HG02610 (cell line): ENCODE measurements around the gene XYLT1.
"Not testable (repeated sequence)": the region's sequence is repeated elsewhere in the genome, so short reads cannot be mapped to it uniquely, and the experiment has no call there.

Source experiments
- ATAC-seq: cut with Tn5 transposase; IDR thresholded peaks from one replicate; pipeline ENCODE4 v1.9.1; 2021; ENCODE audit warnings: mild to moderate bottlenecking, moderate library complexity; ENCODE audit not compliant: unreplicated experiment

Gene XYLT1

DNA sequence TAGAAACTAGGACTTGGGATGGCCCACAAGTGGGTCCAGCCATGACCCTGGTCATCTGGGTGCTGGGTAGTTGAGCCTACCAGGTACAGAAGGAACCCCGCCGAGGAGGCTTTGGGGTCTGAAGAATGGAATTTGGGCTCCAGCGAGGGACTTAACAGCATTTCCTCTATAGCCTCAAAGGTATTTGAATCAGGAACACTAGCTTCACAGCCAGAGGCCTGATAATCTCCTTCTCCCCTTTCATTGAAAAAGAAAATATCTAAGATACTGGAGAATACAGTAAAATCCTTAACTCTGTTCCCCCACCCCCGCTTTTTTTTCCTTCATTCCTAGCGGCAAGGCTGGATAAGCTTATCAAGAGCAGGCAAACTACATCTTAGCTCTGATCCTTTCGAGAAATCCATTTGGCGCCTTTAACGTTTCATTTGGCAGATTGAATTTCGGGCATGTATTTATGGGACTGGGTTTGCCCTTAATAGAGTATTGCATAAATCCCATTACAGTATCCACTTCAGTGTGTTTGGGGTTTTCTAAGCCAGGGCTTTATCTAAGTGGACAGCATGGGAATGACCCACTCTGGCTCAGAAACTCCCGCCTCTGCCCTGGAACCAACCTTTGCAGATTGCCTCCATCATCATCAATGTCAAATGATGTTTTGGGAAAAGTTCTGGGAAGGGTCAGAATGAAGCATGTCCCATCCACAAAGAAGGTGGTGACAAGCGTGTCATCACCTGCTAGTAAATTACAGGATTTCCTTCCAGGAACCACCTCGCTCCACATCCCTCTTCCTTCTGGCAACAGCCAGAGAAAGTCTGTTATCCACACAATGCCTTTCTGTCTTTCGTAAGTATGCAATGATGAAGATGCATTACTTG, 36.9 kb downstream of the XYLT1 start:
- ATAC-seq, result no peak

- no peak for ATAC-seq
Measured at GRCh38 chr16:17432901-17433576, 37.7 kb downstream of the XYLT1 start.

DNA sequence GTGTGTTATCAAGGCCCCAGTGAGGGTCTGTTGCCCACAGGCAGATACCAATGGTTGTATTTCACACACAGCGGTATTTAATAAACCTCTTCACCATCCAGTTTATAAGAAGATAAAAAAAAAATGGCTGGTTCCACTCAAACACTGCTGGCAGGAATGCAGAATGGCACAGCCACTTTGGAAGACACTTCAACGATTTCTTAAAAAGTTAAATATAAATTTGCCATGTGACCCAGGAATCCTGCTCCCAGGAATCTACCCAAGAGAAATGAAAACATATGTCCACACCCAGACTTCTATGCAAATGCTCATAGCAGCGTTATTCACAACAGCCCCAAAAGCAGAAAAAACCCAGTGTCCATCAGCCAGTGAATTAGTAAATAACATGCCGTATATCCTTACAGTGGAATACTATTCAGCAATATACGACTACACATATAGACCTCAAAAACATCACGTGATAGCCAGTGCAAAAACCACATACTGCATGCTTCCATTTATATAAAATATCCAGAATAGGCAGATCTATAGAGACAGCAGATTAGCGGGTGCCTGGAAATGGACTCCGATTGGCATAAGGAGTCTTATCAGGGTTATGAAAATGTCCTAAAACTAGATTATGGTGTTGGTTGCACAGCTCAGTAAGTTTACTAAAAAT, 38.7 kb downstream of the XYLT1 start:
- ATAC-seq, result no peak

GRCh38 chr16:17431012-17431411, 39.7 kb downstream of the XYLT1 start:
- no peak for ATAC-seq

DNA sequence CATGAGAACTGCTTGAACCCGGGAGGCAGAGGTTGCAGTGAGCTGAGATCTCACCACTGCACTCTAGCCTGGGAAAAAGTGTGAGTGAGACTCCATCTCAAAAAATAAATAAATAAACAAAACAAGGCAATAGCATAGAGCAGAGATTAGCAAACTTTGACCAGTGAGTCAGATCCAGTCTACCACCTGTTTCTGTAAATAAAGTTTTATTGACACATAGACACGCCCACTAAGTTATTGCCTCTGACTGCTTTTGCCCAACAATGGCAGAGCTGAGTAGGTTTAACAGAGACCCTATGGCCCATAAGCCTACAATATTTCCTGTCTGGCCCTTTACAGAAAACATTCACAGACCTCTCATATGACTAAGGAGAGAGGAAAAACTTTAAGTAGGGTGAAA, 44.3 kb downstream of the XYLT1 start:
- no peak for ATAC-seq

DNA sequence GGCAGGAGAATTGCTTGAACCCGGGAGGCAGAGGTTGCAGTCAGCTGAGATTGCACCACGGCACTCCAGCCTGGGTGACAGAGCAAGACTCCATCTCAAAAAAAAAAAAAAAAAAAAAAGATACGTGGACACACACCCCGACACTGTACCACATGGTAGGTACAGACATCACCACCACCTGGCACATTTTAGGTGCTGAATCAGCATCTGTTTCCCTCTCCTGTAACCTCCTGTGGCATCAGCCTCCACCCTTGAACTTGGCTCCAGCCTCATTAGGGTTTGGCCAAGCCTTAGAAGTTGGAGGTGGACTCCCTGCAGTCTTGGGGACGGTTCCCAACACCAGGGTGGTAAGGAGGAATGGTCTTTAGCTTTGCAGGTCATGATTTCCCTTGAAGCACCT, 46.0 kb downstream of the XYLT1 start:
- no peak for ATAC-seq

DNA sequence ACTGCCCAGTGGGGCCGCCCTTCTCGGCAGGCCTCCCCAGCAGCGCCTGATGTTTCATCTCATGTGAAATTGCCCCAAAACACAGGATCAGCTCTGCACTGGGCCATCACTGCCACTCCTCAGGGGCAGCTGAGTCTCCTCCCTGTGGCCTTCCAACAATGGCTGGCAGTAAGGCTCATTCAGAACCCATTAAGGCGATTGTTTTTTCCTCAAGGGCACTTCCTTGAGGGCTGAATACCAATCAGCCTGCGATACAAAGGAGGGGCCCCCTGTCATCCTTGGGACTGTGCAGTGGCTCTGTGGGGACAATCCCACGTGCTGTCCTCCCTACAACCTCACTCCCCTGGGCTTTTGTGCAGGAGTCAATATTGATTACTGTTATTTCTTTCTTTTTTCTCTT, 47.5 kb downstream of the XYLT1 start:
- no peak for ATAC-seq

DNA sequence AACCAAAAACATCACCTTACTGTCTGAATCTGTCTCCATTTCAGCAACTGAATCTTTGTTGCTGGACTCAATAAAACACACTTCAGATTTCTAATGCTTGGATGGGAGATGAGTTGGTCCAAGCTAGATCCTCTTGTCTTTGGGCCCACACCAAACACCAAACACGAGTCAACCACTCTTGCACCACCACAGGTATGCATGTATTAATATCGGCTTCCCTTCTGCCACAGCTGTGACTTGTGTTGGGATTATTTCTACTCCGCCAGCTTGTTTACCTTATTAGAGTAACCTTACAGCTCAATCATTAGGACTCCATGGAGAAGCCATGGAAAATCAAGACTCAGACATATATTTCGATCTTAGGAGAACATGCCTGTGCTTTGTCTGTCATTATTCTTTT, 49.9 kb downstream of the XYLT1 start:
- no peak for ATAC-seq

DNA sequence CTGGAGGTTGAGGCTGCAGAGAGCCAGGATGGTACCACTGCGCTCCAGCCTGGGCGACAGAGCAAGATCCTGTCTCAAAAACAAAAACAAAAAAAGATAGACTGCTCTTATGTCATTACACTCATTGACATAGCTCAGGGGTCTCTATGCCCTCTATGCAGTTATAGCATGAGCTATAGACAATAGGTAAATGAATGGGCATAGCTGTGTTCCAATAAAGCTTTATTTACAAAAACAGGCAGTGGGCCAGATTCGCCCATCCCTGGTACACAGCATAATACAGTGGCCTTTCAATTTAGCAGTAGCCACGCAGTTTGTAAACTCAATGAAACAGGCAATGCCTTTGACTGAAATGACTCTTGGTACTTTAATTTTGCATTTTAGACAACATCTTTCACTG, 51.5 kb downstream of the XYLT1 start:
- no peak for ATAC-seq

GRCh38 chr16:17417740-17418139, 53.0 kb downstream of the XYLT1 start:
- ATAC-seq, result no peak

DNA sequence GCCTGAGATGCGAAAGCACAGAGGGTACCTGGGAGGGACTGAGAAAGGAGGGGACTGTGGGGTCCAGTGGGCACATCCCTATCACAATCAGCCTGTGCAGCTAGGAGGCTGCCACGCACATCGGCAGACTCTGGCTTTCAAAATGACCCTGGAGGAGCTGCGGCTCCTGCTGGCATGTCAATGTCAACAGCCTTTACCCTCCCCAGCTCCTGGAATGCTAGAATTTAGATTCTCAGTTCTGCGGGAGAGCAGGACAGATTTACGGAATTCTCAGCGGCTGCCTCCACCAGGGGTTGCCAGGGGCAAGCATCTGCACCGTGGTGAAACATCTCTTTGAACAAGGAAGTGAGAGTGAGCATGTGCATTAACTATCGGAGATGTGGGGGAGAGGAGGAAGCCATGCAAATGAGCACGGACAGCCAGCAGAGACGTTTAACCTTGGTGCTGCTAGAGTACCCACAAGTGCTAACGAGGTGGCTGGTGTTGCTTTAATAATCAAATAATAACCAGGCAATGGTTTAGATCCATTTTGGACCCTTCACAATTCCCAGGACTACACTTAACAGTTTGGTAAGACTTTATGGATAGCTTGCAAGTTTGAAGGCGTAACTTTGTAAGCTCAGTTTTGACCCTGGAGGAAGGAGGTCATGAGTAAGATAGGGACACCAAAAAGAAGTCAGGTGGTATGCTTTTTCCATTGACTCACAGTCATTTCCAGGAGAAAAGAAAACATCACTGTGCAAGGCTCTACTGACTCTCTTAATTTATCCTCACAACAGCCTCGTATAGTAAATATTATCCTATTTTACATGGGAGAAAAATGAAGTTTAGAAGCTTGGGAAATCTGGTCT, 54.1 kb downstream of the XYLT1 start:
- peak; percentile 94 for ATAC-seq

GRCh38 chr16:17414916-17415315, 55.8 kb downstream of the XYLT1 start:
- ATAC-seq, result no peak

- no peak for ATAC-seq
Measured at GRCh38 chr16:17414421-17414820, 56.3 kb downstream of the XYLT1 start.

GRCh38 chr16:17413508-17413907, 57.3 kb downstream of the XYLT1 start:
- ATAC-seq, result no peak

DNA sequence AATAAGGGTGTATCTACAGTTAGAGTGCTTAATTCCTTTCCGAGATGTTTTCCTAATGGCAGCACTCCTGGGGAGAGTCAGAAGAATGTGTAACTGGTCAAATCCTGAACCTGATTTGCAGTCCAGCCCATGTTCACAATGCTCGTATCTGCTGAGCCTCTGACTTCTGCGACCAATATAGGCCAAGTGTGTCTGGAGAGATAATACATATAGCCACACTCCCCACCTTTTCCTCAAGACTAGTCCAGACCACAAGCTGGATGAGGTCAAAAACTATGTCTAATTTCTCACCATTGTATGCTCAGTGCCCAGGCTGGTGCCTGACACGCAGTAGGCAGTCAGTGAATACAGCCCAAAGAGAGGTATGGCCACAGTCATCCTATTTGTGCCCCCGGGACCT, 58.0 kb downstream of the XYLT1 start:
- no peak for ATAC-seq

DNA sequence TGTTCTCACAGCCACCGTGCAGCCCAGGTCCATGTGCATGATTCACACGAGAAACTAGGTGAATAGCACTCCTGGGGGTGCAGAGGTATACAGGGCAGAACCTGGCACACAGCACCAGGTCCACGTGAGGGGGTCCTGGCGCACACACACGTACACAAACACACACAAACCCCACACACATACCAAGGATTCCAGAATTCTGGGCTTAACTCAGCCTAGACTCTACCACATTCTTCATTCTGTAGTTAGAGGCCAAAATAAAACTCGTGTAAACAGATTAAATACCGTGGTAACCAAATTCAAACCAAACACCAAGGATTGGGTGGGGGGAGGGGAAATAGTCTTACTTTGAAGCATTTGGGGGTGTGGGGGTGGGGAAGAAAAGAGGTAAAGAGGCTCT, 58.5 kb downstream of the XYLT1 start:
- no peak for ATAC-seq

- no peak for ATAC-seq
Measured at GRCh38 chr16:17411263-17411662, 59.5 kb downstream of the XYLT1 start.

GRCh38 chr16:17410316-17410715, 60.4 kb downstream of the XYLT1 start:
- ATAC-seq, result not testable (repeated sequence)

GRCh38 chr16:17409894-17410293, 60.9 kb downstream of the XYLT1 start:
- ATAC-seq, result no peak

GRCh38 chr16:17408955-17409441, 61.8 kb downstream of the XYLT1 start:
- no peak for ATAC-seq

DNA sequence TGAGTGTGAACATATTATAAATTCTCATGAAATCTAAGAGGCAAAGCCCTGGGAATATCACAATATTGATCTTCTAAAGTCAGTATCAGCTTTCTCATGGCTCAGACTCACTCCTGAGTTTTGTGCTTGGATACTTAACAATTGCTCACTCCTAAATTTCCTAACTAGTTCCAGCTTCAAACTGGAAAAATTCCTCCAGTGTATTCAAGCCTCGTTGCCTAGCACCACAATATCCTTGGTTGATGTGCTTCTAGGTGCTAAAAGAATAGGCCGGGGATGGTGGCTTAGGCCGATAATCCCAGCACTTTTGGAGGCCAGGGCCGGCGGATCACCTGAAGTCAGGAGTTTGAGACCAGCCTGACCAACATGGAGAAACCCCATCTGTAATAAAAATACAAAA, 62.5 kb downstream of the XYLT1 start:
- no peak for ATAC-seq
